HG03103 (cell line): ENCODE data around the gene COLEC12.

Source experiments
- ATAC-seq: cut with Tn5 transposase; IDR thresholded peaks from one replicate; pipeline ENCODE4 v1.9.1; 2021; ENCODE audit warnings: low read depth; ENCODE audit not compliant: unreplicated experiment

COLEC12 gene

GRCh38 chr18:448116-448790 is 52.2 kb downstream of the COLEC12 start:
- ATAC-seq, result no peak

DNA sequence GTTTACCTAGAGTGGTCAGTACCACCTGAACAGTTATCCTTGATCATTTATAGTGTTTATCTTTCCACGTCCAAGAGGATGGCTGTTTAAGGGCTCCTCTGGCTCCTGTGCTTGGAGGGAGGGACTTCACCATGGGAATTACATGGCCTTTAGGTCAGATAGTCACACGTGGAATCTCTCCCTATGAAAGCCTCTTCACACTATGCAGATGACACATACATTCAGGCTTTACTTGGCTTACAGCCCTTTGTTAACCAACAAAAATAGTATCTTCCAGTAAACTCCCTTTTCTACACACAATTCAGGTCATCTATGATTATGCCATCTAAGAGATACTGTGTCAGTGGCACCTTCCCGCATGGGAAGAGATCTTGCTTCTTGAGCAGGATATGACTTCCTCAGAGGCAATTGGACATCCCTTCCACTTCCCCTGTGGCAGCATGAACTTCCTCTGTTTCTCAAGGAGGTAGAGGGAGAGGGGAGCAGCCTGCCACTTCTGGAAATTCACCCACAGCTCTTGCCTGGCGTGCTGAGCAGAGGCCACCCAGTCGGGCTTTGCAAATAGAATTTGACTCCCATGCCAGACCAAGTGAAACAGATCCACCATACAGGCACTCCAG is 53.5 kb downstream of the COLEC12 start:
- no peak for ATAC-seq

DNA sequence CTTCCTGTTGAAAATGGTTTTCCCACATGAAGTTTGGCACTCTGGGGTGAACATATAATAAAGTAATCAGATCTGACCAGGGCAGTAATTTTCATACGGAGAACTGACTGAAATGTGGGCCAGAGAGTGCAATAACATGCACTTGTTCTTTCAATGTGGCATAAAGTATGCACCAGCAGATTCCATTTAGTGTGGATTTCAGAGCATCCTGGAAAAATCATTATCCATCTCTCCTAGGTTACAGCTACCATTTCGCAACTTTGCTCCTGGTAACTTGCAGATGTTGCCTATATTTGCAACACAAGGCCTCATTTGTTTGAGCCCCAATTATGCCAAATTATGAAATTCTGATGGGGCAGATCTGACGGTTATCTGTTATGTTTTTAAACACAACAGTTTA is 55.4 kb downstream of the COLEC12 start:
- ATAC-seq, result no peak

DNA sequence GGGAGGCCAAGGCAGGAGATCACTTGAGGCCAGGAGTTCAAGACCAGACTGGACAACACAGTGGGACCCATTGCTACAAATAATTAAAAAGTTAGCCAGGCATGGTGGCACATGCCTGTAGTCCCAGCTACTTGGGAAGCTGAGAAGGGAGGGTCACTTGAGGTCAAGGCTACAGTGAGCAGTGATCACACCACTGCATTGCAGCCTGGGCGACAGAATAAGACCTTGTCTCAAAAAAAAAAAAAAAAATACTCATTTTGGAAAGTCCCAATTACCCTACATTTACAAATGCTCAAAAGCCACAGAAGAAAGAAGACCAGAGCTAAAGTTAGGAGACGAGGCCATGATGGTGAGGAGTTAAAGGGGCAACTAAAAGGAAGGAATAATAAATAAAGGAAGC is 61.9 kb downstream of the COLEC12 start:
- ATAC-seq, result no peak

DNA sequence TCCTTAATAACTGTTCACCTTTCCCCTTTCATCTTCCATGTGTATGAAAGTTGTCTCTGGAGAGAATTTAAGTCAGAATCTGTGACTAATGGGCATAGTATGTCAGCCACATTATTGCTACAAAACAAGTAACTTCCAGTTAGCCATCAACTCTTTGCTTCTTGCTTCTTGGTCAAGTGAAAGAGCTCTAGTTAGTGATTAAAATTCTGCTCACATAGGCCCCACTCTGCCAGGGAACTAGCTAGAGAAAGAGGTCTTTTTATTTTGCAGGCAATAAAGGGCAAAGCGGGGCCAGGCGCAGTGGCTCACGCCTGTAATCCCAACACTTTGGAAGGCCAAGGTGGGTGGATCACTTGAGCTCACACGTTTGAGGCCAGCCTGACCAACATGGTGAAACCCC is 64.6 kb downstream of the COLEC12 start:
- no peak for ATAC-seq

DNA sequence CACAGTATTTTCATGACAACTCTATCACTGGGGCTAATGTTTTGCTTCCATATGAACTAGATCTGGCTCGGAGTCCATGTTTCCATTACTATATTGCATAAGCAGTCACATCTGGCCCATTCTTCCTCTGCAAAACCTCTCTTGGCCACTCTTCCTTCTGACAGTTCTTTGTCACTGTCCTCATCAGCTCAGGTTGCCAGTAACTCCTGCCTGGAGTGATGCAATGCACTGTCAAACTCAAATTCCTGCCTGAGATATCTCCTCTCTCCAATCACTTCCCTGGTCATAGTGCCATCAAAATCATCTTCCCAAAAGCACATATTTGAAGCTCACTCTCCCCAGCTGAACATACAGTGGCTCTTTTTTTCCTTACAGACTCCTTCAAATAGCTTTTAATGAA is 66.1 kb downstream of the COLEC12 start:
- no peak for ATAC-seq

GRCh38 chr18:433960-434359 is 66.5 kb downstream of the COLEC12 start:
- no peak for ATAC-seq

- ATAC-seq, result no peak
These were observed 67.2 kb downstream of the COLEC12 start for GRCh38 chr18:433298-433697.

GRCh38 chr18:432791-433190 is 67.7 kb downstream of the COLEC12 start:
- no peak for ATAC-seq

DNA sequence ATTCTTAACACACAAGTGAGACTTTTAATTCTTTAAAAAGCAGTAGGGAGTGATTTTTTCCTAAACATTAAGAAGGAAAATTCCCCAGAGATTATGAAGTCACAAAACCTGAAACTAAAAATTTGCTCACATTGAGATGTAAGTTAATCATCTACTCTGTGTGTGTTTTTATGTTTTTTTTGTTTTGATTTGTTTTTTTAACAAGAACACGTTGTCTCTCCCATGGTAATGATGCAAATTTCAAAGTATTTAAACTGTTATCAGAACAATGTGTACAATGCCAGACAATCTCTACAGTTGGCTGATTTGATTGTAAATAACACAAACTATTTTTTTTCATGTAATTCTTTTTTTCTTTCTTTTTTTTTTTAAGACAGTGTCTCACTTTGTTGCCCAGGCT is 71.5 kb downstream of the COLEC12 start:
- ATAC-seq, result no peak

- ATAC-seq, result no peak
These were observed 73.5 kb downstream of the COLEC12 start for GRCh38 chr18:427005-427404.

GRCh38 chr18:425106-425745 is 75.3 kb downstream of the COLEC12 start:
- no peak for ATAC-seq

- no peak for ATAC-seq
These were observed 75.8 kb downstream of the COLEC12 start for GRCh38 chr18:424668-425067.

GRCh38 chr18:424071-424661 is 76.3 kb downstream of the COLEC12 start:
- ATAC-seq, result no peak

DNA sequence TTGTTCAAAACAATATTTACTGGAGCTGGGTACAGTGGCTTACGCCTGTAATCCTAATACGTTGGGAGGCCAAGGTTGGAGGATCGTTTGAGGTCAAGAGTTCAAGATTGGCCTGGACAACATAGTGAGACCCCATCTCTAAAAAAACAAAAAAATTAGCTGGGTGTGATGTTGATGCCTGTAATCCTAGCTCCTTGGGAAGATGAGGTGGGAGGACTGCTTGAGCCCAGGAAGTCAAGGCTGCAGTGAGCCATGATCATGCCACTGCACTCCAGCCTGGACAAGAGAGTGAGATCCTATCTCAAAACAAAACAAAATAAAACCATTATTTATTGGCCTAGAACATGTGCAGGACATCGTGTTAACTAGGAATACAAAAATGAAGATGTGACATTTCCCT is 77.5 kb downstream of the COLEC12 start:
- ATAC-seq, result no peak

- no peak for ATAC-seq
These were observed 79.0 kb downstream of the COLEC12 start for GRCh38 chr18:421247-422155.

- no peak for ATAC-seq
These were observed 79.7 kb downstream of the COLEC12 start for GRCh38 chr18:420661-421246.

DNA sequence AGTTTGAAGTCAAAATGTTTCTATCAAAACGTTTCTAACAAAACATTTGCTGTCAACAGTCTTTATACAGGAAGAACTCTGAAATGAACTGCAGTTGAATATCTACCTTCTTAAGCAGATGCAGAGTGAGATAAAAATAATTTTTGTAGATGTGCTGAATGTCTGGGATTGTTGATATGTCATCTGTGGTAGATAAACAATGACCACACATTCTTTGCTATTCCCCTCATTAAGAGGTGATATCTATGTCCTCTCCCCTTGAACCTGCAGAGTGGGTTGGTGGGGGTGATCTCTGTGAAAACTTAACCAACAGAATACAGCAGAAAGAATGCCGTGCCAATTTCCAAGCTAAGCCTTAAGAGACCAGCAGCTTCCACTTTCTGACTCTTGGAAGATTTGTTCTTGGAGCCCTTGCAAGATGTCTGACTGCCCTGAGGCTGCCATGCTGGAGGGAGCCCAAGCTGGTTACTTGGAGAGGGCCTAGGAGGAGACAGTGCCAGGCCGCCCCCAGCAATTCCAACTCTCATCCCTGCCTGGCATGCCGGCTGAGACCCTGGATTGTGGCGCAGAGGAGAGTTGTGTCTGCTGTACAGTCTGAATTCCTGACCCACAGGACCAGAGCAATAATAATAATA is 80.8 kb downstream of the COLEC12 start:
- ATAC-seq, result no peak

DNA sequence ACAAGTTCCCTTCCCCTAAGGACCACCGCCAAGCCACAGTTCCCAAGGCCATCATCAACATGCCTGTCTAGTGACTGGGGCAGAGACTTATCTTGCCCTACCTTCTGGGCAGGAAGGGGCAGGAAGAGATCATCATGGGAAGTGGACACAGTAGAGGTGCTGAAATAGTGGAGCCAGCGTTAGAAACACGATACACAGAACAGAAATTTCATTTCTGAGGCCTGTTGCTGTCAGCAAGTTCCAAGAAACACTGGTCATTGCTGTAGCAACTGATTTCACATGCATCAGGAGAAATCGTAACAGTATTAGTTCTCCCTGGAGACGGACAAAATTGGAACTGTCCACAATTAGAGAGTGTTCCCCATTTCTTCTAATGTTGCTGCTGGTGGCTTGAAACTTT is 83.0 kb downstream of the COLEC12 start:
- ATAC-seq, result no peak

DNA sequence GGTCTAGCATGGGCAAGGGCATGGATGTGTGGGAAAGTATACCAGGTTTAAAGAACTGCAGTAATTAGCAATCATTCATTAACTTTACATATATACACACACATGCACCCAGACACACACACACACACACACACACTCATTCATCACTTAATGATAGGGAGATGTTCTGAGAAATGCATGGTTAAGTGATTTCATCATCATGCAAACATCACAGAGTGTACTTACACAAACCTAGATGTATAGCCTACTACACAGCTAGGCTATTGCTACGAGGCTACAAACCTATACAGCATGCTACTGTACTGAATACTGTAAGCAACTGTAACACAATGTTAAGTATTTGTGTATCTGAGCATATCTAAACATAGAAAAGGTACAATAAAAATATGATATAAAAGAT is 83.6 kb downstream of the COLEC12 start:
- no peak for ATAC-seq
